SU-DHL-6 (cell line): Measurements from ENCODE around the gene DDX5.

Source experiments
- H2AFZ ChIP-seq: fragments of 200-600 bp; sonication (generic); 2 replicates; pipeline ENCODE4 v1.6.1; 2014; ENCODE audit warnings: low read depth, mild to moderate bottlenecking, moderate library complexity, mixed read lengths, antibody characterized with exemption, low read length; ENCODE audit not compliant: severe bottlenecking
- H3F3A ChIP-seq: fragments of 200-600 bp; shearing (Covaris generic); 2 replicates; pipeline ENCODE4 v1.6.0; 2016; ENCODE audit warnings: antibody characterized with exemption, mild to moderate bottlenecking; ENCODE audit not compliant: insufficient read depth
- H3K27ac ChIP-seq: fragments of 200-600 bp; sonication (generic); 2 replicates; pipeline ENCODE4 v1.5.1; 2016; ENCODE audit warnings: low read depth, mild to moderate bottlenecking, low read length, moderate library complexity, mixed read lengths
- H3K27me3 ChIP-seq: fragments of 200-600 bp; sonication (generic), shearing (Covaris generic); 2 replicates; pipeline ENCODE4 v1.6.0; 2014; ENCODE audit warnings: mild to moderate bottlenecking, low read length
- H3K36me3 ChIP-seq: fragments of 200-600 bp; sonication (generic); 2 replicates; pipeline ENCODE4 v1.6.1; 2014; ENCODE audit warnings: mild to moderate bottlenecking, low read length, mixed read lengths
- H3K4me2 ChIP-seq: fragments of 300-600, 200-600 bp; shearing (Covaris generic), sonication (generic); 2 replicates; pipeline ENCODE4 v1.6.0; 2014; ENCODE audit warnings: low read length, low read depth, mild to moderate bottlenecking; ENCODE audit not compliant: poor library complexity, severe bottlenecking
- H3K4me3 ChIP-seq: fragments of 200-600 bp; sonication (generic); 2 replicates; pipeline ENCODE4 v1.5.1; 2014; ENCODE audit warnings: antibody characterized with exemption, low read length, mild to moderate bottlenecking, mixed read lengths; ENCODE audit not compliant: insufficient read depth, poor library complexity, severe bottlenecking
- H3K79me2 ChIP-seq: fragments of 200-600 bp; sonication (generic); 2 replicates; pipeline ENCODE4 v1.6.1; 2014; ENCODE audit warnings: mild to moderate bottlenecking, low read length, moderate library complexity; ENCODE audit not compliant: insufficient read depth
- H3K9ac ChIP-seq: fragments of 200-600 bp; sonication (generic); 2 replicates; pipeline ENCODE4 v1.7.0; 2014; ENCODE audit warnings: mild to moderate bottlenecking, low read length
- H3K9me2 ChIP-seq: fragments of 200-600 bp; sonication (generic); replicated peaks from 2 replicates; pipeline ENCODE4 v1.6.1; 2014; ENCODE audit warnings: low read length; ENCODE audit not compliant: insufficient read depth
- H3K9me3 ChIP-seq: fragments of 200-600 bp; sonication (generic); 2 replicates; pipeline ENCODE4 v1.6.1; 2014; ENCODE audit warnings: low read length, mixed read lengths; ENCODE audit not compliant: insufficient read depth
- H4K20me1 ChIP-seq: fragments of 200-600 bp; sonication (generic); 2 replicates; pipeline ENCODE4 v1.6.1; 2014; ENCODE audit warnings: low read depth, mild to moderate bottlenecking, antibody characterized with exemption, low read length, moderate library complexity, mixed read lengths
- CTCF ChIP-seq: fragments of 200-600 bp; sonication (generic); IDR thresholded peaks from one replicate; pipeline ENCODE4 v1.5.1; 2017; ENCODE audit warnings: antibody characterized with exemption, mild to moderate bottlenecking, low read length, moderate library complexity; ENCODE audit not compliant: insufficient read depth, poor library complexity, severe bottlenecking
- EZH2phosphoT487 ChIP-seq: fragments of 200-600 bp; sonication (generic), shearing (Covaris generic); conservative IDR thresholded peaks from 2 replicates; pipeline ENCODE4 v1.6.1; 2018; ENCODE audit warnings: mild to moderate bottlenecking, antibody characterized with exemption, low read length, moderate library complexity, mixed read lengths

DDX5 gene

GRCh38 chr17:64459284-64459747 lies 46.8 kb downstream of the DDX5 start:
- no peak overlapping the region for H3K4me2 ChIP-seq
- H4K20me1 ChIP-seq = no peaks in the 10 kb centered on the region
- H3K79me2 ChIP-seq = no peaks in the 10 kb centered on the region
- H3K27ac ChIP-seq = no peak overlapping the region
- H3F3A ChIP-seq = peaks cover 18% of the 10 kb centered on the region
- no peaks in the 10 kb centered on the region for H3K9me3 ChIP-seq
- no peaks in the 10 kb centered on the region for H3K36me3 ChIP-seq
- TF ChIP-seq CTCF (no peak), EZH2phosphoT487 (no peak)
- no peak overlapping the region for H3K4me3 ChIP-seq
- no peaks in the 10 kb centered on the region for H3K27me3 ChIP-seq
- H3K9me2 ChIP-seq = no peaks in the 10 kb centered on the region
- H3K9ac ChIP-seq = no peak overlapping the region
- H2AFZ ChIP-seq = no peak overlapping the region

- Histone ChIP-seq H3K9ac (no peak overlapping the region), H3K36me3 (no peaks in the 10 kb centered on the region), H3K9me2 (no peaks in the 10 kb centered on the region), H4K20me1 (no peaks in the 10 kb centered on the region), H3K79me2 (no peaks in the 10 kb centered on the region), H3K4me3 (no peak overlapping the region), H3K27ac (no peak overlapping the region), H2AFZ (no peak overlapping the region), H3F3A (peaks cover 18% of the 10 kb centered on the region), H3K4me2 (no peak overlapping the region), H3K9me3 (no peaks in the 10 kb centered on the region), H3K27me3 (no peaks in the 10 kb centered on the region)
- TF ChIP-seq EZH2phosphoT487 = no peak
- TF ChIP-seq CTCF = no peak
These were observed 47.3 kb downstream of the DDX5 start for GRCh38 chr17:64458756-64459155.

GRCh38 chr17:64457156-64457555 lies 48.9 kb downstream of the DDX5 start:
- no peak for TF ChIP-seq CTCF
- TF ChIP-seq EZH2phosphoT487 = no peak
- H4K20me1 ChIP-seq = no peaks in the 10 kb centered on the region
- H3K4me3 ChIP-seq = no peak overlapping the region
- no peaks in the 10 kb centered on the region for H3K79me2 ChIP-seq
- H3F3A ChIP-seq = peaks cover 18% of the 10 kb centered on the region
- no peaks in the 10 kb centered on the region for H3K9me2 ChIP-seq
- no peaks in the 10 kb centered on the region for H3K27me3 ChIP-seq
- no peaks in the 10 kb centered on the region for H3K9me3 ChIP-seq
- H3K4me2 ChIP-seq = peak overlapping the region; percentile 47
- peak overlapping the region; percentile 80 for H3K27ac ChIP-seq
- no peak overlapping the region for H3K9ac ChIP-seq
- H3K36me3 ChIP-seq = no peaks in the 10 kb centered on the region
- H2AFZ ChIP-seq = no peak overlapping the region
